Measurements from ENCODE around the gene NOC3L. TPM values are rescaled to one million over a fixed set of nuclear protein-coding genes. Genes with fewer than 3 reads are reported as not detected.

NOC3L gene
- total and polyA plus RNA-seq, 9 of the 15 experiments (the other 6 are each of a cell fraction or from before 2014, with no cell fraction given), result 23.8 to 57.6 (median 32.6) TPM

GRCh38 chr10:94402204-94402842, 39.6 kb upstream of the NOC3L start, which contains the start of gene TBC1D12 (continued):
- TF ChIP-seq, protein P1, sequence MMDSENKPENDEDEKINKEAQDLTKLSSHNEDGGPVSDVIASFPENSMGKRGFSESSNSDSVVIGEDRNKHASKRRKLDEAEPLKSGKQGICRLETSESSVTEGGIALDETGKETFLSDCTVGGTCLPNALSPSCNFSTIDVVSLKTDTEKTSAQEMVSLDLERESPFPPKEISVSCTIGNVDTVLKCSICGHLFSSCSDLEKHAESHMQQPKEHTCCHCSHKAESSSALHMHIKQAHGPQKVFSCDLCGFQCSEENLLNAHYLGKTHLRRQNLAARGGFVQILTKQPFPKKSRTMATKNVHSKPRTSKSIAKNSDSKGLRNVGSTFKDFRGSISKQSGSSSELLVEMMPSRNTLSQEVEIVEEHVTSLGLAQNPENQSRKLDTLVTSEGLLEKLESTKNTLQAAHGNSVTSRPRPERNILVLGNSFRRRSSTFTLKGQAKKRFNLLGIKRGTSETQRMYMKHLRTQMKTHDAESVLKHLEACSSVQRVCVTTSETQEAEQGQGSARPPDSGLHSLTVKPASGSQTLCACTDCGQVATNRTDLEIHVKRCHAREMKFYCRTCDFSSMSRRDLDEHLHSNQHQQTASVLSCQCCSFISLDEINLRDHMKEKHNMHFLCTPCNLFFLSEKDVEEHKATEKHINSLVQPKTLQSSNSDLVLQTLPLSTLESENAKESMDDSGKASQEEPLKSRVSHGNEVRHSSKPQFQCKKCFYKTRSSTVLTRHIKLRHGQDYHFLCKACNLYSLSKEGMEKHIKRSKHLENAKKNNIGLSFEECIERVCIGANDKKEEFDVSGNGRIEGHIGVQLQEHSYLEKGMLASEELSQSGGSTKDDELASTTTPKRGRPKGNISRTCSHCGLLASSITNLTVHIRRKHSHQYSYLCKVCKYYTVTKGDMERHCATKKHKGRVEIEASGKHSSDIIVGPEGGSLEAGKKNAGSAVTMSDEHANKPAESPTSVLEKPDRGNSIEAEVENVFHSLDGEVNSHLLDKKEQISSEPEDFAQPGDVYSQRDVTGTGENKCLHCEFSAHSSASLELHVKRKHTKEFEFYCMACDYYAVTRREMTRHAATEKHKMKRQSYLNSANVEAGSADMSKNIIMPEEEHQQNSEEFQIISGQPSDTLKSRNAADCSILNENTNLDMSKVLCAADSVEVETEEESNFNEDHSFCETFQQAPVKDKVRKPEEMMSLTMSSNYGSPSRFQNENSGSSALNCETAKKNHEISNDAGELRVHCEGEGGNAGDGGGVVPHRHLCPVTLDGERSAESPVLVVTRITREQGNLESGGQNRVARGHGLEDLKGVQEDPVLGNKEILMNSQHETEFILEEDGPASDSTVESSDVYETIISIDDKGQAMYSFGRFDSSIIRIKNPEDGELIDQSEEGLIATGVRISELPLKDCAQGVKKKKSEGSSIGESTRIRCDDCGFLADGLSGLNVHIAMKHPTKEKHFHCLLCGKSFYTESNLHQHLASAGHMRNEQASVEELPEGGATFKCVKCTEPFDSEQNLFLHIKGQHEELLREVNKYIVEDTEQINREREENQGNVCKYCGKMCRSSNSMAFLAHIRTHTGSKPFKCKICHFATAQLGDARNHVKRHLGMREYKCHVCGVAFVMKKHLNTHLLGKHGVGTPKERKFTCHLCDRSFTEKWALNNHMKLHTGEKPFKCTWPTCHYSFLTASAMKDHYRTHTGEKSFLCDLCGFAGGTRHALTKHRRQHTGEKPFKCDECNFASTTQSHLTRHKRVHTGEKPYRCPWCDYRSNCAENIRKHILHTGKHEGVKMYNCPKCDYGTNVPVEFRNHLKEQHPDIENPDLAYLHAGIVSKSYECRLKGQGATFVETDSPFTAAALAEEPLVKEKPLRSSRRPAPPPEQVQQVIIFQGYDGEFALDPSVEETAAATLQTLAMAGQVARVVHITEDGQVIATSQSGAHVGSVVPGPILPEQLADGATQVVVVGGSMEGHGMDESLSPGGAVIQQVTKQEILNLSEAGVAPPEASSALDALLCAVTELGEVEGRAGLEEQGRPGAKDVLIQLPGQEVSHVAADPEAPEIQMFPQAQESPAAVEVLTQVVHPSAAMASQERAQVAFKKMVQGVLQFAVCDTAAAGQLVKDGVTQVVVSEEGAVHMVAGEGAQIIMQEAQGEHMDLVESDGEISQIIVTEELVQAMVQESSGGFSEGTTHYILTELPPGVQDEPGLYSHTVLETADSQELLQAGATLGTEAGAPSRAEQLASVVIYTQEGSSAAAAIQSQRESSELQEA (IDR thresholded peaks at IDR 0.05; ENCODE audit: low read depth), result no peak
- no peak for TF ChIP-seq SMAD2 (IDR thresholded peaks at IDR 0.05; ENCODE audit: low read depth, low read length)
- TF ChIP-seq L3MBTL2 (IDR thresholded peaks at IDR 0.05), result peak; percentile 86
- TF ChIP-seq SUPT5H (IDR thresholded peaks at IDR 0.05), result peak; percentile 68
- no peak for TF ChIP-seq CREB3 (tag; conservative IDR thresholded peaks at IDR 0.05; ENCODE audit: low read depth)
- no peak for TF ChIP-seq NR1H2 (CRISPR knock-in tag; IDR thresholded peaks at IDR 0.05)
- TF ChIP-seq HNRNPUL1 (IDR thresholded peaks at IDR 0.05; ENCODE audit: low read length), result no peak
- TF ChIP-seq POLR2G (IDR thresholded peaks at IDR 0.05; ENCODE audit: low read depth, low read length), result peak; percentile 89
- no peak for TF ChIP-seq CBX1 (IDR thresholded peaks at IDR 0.05; ENCODE audit: low read depth)
- TF ChIP-seq IFI16 (CRISPR knock-in tag; IDR thresholded peaks at IDR 0.05), result no peak
- no peak for TF ChIP-seq SMARCE1 (IDR thresholded peaks at IDR 0.05)
- TF ChIP-seq ETV5 (CRISPR knock-in tag; IDR thresholded peaks at IDR 0.05; ENCODE audit: low read depth), result no peak
- TF ChIP-seq MYC (IDR thresholded peaks at IDR 0.05; ENCODE audit: low read depth, low read length), result peak; percentile 25; the same call in 1 of the 2 replicates
- no peak for TF ChIP-seq MYC (CRISPR knock-in tag; IDR thresholded peaks at IDR 0.05; ENCODE audit: borderline replicate concordance, low read depth)
- TF ChIP-seq ZBTB1 (CRISPR knock-in tag; IDR thresholded peaks at IDR 0.05; ENCODE audit: borderline replicate concordance, low read depth), result no peak
- no peak for TF ChIP-seq MTA2 (IDR thresholded peaks at IDR 0.05; ENCODE audit: low read depth)
- no peak for TF ChIP-seq MIER1 (IDR thresholded peaks at IDR 0.05; ENCODE audit: low read depth)
- no peak for TF ChIP-seq XRCC5 (IDR thresholded peaks at IDR 0.05; ENCODE audit: low read depth, low read length)
- no peak for TF ChIP-seq EWSR1 (IDR thresholded peaks at IDR 0.05; ENCODE audit: borderline replicate concordance, low read depth, partially characterized antibody)
- TF ChIP-seq CBX2 (IDR thresholded peaks at IDR 0.05; ENCODE audit: insufficient read depth, low read length, poor library complexity, severe bottlenecking), result no peak
- no peak for TF ChIP-seq HMG20A (CRISPR knock-in tag; conservative IDR thresholded peaks at IDR 0.05)
- no peak for TF ChIP-seq JUNB (CRISPR knock-in tag; conservative IDR thresholded peaks at IDR 0.05)
